Tibial artery (tissue), 4 donors: ENCODE measurements around the gene RFX1.

Source experiments
- DNase-seq, 2 donors: peaks; one replicate each; pipeline ENCODE4 v3.0.0-alpha.2; 2019
- H3K27ac ChIP-seq, 2 donors: fragments of 200-600 bp; sonication (generic) in 1 of 2; 1 replicate in 1 of 2; 2 replicates in 1 of 2; pipeline ENCODE4 v1.5.1; 2018 to 2019; ENCODE audit warnings: mild to moderate bottlenecking in 1 of 2
- H3K27me3 ChIP-seq, 2 donors: fragments of 200-600 bp; sonication (generic) in 1 of 2; one replicate each; pipeline versions ENCODE4 v1.5.1 to v1.6.0; 2016 to 2019
- H3K36me3 ChIP-seq, 3 donors: fragments of 200-600 bp; sonication (generic) in 2 of 3; one replicate each; pipeline ENCODE4 v1.5.1; 2016 to 2019; ENCODE audit warnings: mild to moderate bottlenecking in 2 of 3
- H3K4me1 ChIP-seq, 4 donors: fragments of 200-600 bp; sonication (generic) in 2 of 4; 1 replicate in 3 of 4; 2 replicates in 1 of 4; pipeline ENCODE4 v1.5.1; 2016 to 2019
- H3K4me3 ChIP-seq, 2 donors: fragments of 200-600 bp; sonication (generic) in 1 of 2; 1 replicate in 1 of 2; 2 replicates in 1 of 2; pipeline ENCODE4 v1.5.1; 2018 to 2019; ENCODE audit warnings: mild to moderate bottlenecking in 2 of 2
- H3K9me3 ChIP-seq, 3 donors: fragments of 200-600 bp; sonication (generic) in 1 of 3; one replicate each; pipeline ENCODE4 v1.5.1; 2016 to 2019
- CTCF ChIP-seq, 2 experiments: fragments of 200-600 bp in 1 of 2; fragments of 450-650 bp in 1 of 2; IDR thresholded peaks; one replicate each; pipeline ENCODE4 v1.5.1; 2017 to 2019; ENCODE audit warnings: antibody characterized with exemption in 2 of 2, mild to moderate bottlenecking in 1 of 2, moderate library complexity in 1 of 2
- intact Hi-C: fragments of 100-400 bp; cut with DNase I; formaldehyde crosslinking; loops from one replicate; pipeline ENCODE4 v1.15.0; 2023; ENCODE audit warnings: low total_unique reads

Gene RFX1

DNA sequence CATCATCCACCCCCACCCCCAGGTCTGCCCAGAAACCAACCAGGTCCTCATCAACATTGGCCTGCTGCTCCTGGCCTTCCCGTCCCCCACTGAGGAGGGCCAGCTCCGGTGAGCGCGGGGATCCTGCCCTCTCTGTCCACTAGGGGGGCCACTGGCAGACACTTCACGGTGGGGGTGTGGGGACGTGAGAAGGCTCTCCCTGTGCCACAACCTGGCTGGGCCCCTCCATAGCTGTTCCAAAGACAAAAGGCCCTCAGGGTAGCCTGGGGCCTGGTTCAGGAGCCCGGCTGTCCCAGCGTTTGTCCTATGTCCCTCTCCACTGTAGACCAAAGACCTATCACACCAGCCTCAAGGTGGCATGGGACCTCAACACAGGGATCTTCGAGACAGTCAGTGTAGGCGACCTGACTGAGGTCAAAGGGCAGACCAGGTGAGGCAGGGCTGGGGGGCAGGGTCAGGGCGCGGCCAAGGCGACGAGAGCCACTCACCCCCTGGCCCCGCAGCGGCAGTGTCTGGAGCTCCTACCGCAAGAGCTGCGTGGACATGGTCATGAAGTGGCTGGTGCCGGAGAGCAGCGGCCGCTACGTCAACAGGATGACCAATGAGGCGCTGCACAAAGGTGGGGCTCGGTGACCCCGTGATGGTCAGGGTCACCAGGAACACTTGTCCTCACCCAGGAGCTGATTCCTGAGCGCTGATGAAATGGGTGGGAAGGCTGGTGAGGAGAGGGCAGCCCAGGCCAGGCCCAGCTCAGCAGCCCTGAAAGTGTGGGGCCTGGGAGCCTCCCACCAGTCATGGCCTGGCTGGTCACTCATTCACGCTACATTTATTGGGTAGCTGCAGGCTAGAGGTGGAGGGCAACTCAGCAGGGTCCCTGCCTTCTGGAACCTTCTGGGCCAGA, 45.9 kb downstream of the RFX1 start:
- DNase-seq = no peak
- TF ChIP-seq CTCF (IDR thresholded peaks at IDR 0.05) = no peak
- Histone ChIP-seq H3K4me3 (no peak overlapping the region), H3K4me1 (no peaks in the 10 kb centered on the region), H3K9me3 (no peaks in the 10 kb centered on the region), H3K27me3 (no peaks in the 10 kb centered on the region), H3K27ac (no peak overlapping the region), H3K36me3 (peaks cover 32 to 100% (median 69%) of the 10 kb centered on the region in 3 donors)
- intact Hi-C loops = no loop called here

DNA sequence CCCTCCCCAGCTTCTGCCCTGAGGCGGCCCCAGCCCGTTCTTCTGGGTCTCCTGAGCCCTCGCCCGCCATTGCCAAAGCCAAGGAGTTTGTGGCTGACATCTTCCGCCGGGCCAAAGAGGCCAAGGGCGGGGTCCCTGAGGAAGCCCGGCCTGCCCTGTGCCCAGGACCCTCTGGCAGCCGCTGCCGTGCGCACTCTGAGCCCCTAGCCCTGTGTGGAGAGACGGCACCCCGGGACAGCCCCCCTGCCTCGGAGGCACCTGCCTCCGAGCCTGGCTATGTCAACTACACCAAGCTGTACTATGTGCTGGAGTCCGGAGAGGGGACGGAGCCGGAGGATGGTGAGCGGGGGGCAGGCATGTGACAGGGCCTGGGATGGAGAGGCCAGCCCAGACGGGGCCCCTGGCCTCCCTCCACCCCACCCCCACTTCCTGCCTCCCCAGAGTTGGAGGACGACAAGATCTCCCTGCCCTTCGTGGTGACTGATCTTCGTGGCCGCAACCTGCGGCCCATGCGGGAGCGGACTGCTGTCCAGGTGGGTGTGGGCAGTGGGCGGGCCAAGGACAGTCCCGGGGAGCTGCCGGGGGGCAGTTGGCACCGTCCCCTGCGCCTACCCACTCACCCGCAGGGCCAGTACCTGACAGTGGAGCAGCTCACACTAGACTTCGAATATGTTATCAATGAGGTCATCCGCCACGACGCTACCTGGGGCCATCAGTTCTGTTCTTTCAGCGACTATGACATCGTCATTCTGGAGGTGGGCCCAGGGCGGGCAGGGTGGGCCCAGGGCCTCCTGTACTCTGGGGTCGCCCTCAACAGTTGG, 46.8 kb downstream of the RFX1 start:
- no peaks in the 10 kb centered on the region for H3K4me1 ChIP-seq
- H3K4me3 ChIP-seq = no peak overlapping the region
- H3K36me3 ChIP-seq = peaks cover 37 to 100% (median 68%) of the 10 kb centered on the region in 3 donors
- H3K27ac ChIP-seq = no peak overlapping the region
- H3K9me3 ChIP-seq = no peaks in the 10 kb centered on the region
- H3K27me3 ChIP-seq = no peaks in the 10 kb centered on the region
- DNase-seq = no peak
- intact Hi-C loops = no loop called here
- TF ChIP-seq CTCF (IDR thresholded peaks at IDR 0.05) = no peak

GRCh38 chr19:13958043-13958442, 48.1 kb downstream of the RFX1 start:
- H3K27ac ChIP-seq = no peak overlapping the region
- no peaks in the 10 kb centered on the region for H3K27me3 ChIP-seq
- peaks cover 37 to 91% (median 68%) of the 10 kb centered on the region in 3 donors for H3K36me3 ChIP-seq
- no peak for TF ChIP-seq CTCF (IDR thresholded peaks at IDR 0.05)
- DNase-seq = no peak
- intact Hi-C loops = no loop called here
- peaks cover 0 to 12% (median 9%) of the 10 kb centered on the region in 4 donors for H3K4me1 ChIP-seq
- H3K4me3 ChIP-seq = no peak overlapping the region
- H3K9me3 ChIP-seq = no peaks in the 10 kb centered on the region

DNA sequence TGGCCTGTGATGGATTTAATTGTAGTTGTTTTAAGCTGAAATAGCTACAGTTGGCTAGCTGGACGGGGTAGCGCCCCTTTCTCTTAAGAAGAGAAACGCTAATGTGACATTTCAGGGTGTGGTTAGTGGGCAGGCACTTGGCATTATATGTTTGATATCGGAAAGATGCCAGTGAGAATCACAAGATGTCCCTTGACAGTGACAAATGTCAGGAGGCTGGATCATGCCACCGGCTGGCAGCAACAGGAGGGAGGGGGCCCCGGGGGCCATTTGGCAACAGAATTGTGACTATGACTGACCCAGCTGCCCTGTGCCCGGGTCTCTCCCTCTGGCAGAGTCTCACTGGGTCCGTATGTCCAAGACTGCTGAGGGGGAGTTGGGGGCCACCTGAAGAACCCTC, 49.1 kb downstream of the RFX1 start:
- H3K9me3 ChIP-seq = no peaks in the 10 kb centered on the region
- H3K4me3 ChIP-seq = no peak overlapping the region
- peaks cover 37 to 81% (median 61%) of the 10 kb centered on the region in 3 donors for H3K36me3 ChIP-seq
- H3K27me3 ChIP-seq = no peaks in the 10 kb centered on the region
- H3K4me1 ChIP-seq = peaks cover 0 to 16% (median 11%) of the 10 kb centered on the region in 4 donors
- H3K27ac ChIP-seq = no peak overlapping the region
- intact Hi-C loops = no loop called here
- no peak for TF ChIP-seq CTCF (IDR thresholded peaks at IDR 0.05)
- no peak for DNase-seq

DNA sequence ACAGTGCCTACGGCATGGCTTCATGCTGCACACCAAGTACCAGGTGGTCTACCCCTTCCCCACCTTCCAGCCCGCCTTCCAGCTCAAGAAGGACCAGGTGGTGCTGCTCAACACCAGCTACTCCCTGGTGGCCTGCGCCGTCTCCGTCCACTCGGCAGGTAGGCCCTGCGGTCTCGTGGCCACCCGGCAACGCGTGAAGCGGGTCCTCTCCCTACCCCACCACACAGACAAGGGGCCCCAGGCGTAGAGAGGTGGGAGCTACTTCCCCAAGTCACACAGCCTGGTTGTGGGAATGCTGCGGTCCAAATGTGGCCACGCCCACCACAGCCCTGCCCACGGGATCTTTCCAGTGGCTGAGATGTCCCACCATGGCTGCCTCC, 49.8 kb downstream of the RFX1 start:
- H3K4me1 ChIP-seq = peaks cover 0 to 16% (median 12%) of the 10 kb centered on the region in 4 donors
- H3K4me3 ChIP-seq = no peak overlapping the region
- H3K27ac ChIP-seq = no peak overlapping the region
- DNase-seq = no peak
- intact Hi-C loops = no loop called here
- no peaks in the 10 kb centered on the region for H3K9me3 ChIP-seq
- no peak for TF ChIP-seq CTCF (IDR thresholded peaks at IDR 0.05)
- H3K36me3 ChIP-seq = peaks cover 37 to 74% (median 54%) of the 10 kb centered on the region in 3 donors
- H3K27me3 ChIP-seq = no peaks in the 10 kb centered on the region
